HepG2 (cell line): Measurements from ENCODE around the gene OSBPL10. TPM values are rescaled to one million over a fixed set of nuclear protein-coding genes. Genes with fewer than 3 reads are reported as not detected.

Source experiments
- ATAC-seq: fragments of 200-7000 bp; cut with Tn5 transposase; 3 replicates; pipeline ENCODE4 v1.9.1; 2020; ENCODE audit warnings: mild to moderate bottlenecking, moderate library complexity
- BruUV-seq: library from RNA; stranded (reverse); fragments of 400-500 nt; replicated peaks from 2 replicates; lab custom pipeline; 2021; lab: Mats Ljungman, UMichigan
- CTCF ChIA-PET: fragments of 300-600 bp; formaldehyde crosslinking; extraction: SDS; loops from one replicate; lab custom pipeline; 2021; ENCODE audit warnings: low total read pairs, inconsistent platforms, low intra/inter-chr PET ratio; lab: Yijun Ruan, JAX
- POLR2A ChIA-PET: fragments of 350-600 bp; sonication (Branson Sonifier 250); formaldehyde crosslinking; loops from one replicate; lab custom pipeline; 2020; ENCODE audit warnings: antibody characterized with exemption, inconsistent platforms; lab: Yijun Ruan, JAX
- DNase-seq: peaks from one replicate; pipeline ENCODE4 v3.0.0-alpha.2; 2015; ENCODE audit warnings: low spot score
- FAIRE-seq: peaks from 3 replicates; lab custom pipeline; 2011; peaks lifted over from hg19 to GRCh38; lab: Jason Lieb, UNC
- H2AFZ ChIP-seq: one replicate; pipeline ENCODE4 v1.6.1; 2011; ENCODE audit warnings: low read length, inconsistent platforms
- H3K27ac ChIP-seq: fragments of 300-600 bp; 3 replicates; pipeline ENCODE4 v1.8.0; 2011; ENCODE audit warnings: mixed run types, mild to moderate bottlenecking, mixed read lengths, low read length, inconsistent platforms; ENCODE audit not compliant: insufficient read depth; ENCODE audit errors: extremely low read length
- H3K27me3 ChIP-seq, 2 experiments: fragments of 200-600 bp in 1 of 2; 2 replicates in 1 of 2; 3 replicates in 1 of 2; pipeline versions ENCODE4 v1.6.0 to v1.8.0; 2011; ENCODE audit warnings: low read length in 2 of 2, mild to moderate bottlenecking in 2 of 2, moderate library complexity in 2 of 2, inconsistent platforms in 1 of 2; ENCODE audit not compliant: insufficient read depth in 2 of 2, control insufficient read depth in 1 of 2
- H3K36me3 ChIP-seq, 2 experiments: fragments of 200-600 bp in 1 of 2; replicated peaks in 1 of 2; 2 replicates in 1 of 2; 3 replicates in 1 of 2; pipeline versions ENCODE4 v1.5.1 to v1.8.0; 2011; ENCODE audit warnings: low read length in 2 of 2, inconsistent platforms in 1 of 2; ENCODE audit not compliant: insufficient read depth in 2 of 2, control insufficient read depth in 1 of 2
- H3K4me1 ChIP-seq: 2 replicates; pipeline ENCODE4 v1.5.1; 2012; ENCODE audit warnings: low read length, inconsistent platforms; ENCODE audit not compliant: insufficient read depth
- H3K4me2 ChIP-seq: 2 replicates; pipeline ENCODE4 v1.6.0; 2011; ENCODE audit warnings: low read depth, low read length, inconsistent platforms
- H3K4me3 ChIP-seq, 3 experiments: fragments of 200-600 bp in 1 of 3; sonication (generic), shearing (Covaris generic) in 1 of 3; replicated peaks in 1 of 3; 2 replicates each; pipeline ENCODE4 v1.5.1; 2011 to 2016; ENCODE audit warnings: low read length in 3 of 3, inconsistent platforms in 2 of 3, low read depth in 2 of 3, mild to moderate bottlenecking in 2 of 3, control low read depth in 1 of 3, mixed read lengths in 1 of 3; ENCODE audit not compliant: insufficient read depth in 1 of 3
- H3K79me2 ChIP-seq: one replicate; pipeline ENCODE4 v1.6.1; 2011; ENCODE audit warnings: low read length, inconsistent platforms; ENCODE audit not compliant: insufficient read depth
- H3K9ac ChIP-seq: 2 replicates; pipeline ENCODE4 v1.6.0; 2011; ENCODE audit warnings: mild to moderate bottlenecking, low read depth, low read length, inconsistent platforms; ENCODE audit not compliant: insufficient read depth
- H3K9me3 ChIP-seq: 2 replicates; pipeline ENCODE4 v1.5.1; 2012; ENCODE audit warnings: mild to moderate bottlenecking, low read length
- H4K20me1 ChIP-seq: 2 replicates; pipeline ENCODE4 v1.6.0; 2011; ENCODE audit warnings: inconsistent platforms, mild to moderate bottlenecking, low read length, moderate library complexity; ENCODE audit not compliant: insufficient read depth
- CCDC6 ChIP-seq: sonication (generic); formaldehyde crosslinking; IDR thresholded peaks from 2 replicates; pipeline ENCODE4 v1.8.1; 2022; ENCODE audit warnings: mild to moderate bottlenecking, missing genetic modification reagents, moderate library complexity
- CHCHD3 ChIP-seq: sonication (generic); formaldehyde crosslinking; IDR thresholded peaks from 2 replicates; pipeline ENCODE4 v1.8.0; 2022; ENCODE audit warnings: mild to moderate bottlenecking, missing genetic modification reagents, moderate library complexity
- GATAD1 ChIP-seq: IDR thresholded peaks from 2 replicates; pipeline ENCODE4 v1.6.1; 2016; ENCODE audit warnings: missing genetic modification reagents, missing compliant biosample characterization
- HDAC6 ChIP-seq: fragments of 200-600 bp; sonication (generic); IDR thresholded peaks from 2 replicates; pipeline ENCODE4 v1.7.0; 2017; ENCODE audit warnings: mild to moderate bottlenecking, antibody characterized with exemption, low read length, low read depth
- KDM5B ChIP-seq: sonication (generic); formaldehyde crosslinking; IDR thresholded peaks from 2 replicates; pipeline ENCODE4 v1.4.0; 2020; ENCODE audit warnings: missing genetic modification reagents, mild to moderate bottlenecking, borderline replicate concordance
- KMT2B ChIP-seq: IDR thresholded peaks from 2 replicates; pipeline ENCODE4 v1.6.1; 2016; ENCODE audit warnings: missing genetic modification reagents, missing compliant biosample characterization
- MTERF4 ChIP-seq: sonication (generic); formaldehyde crosslinking; IDR thresholded peaks from 2 replicates; pipeline ENCODE4 v1.8.0; 2023; ENCODE audit warnings: mild to moderate bottlenecking, missing genetic modification reagents
- MTF1 ChIP-seq: sonication (generic); formaldehyde crosslinking; IDR thresholded peaks from 2 replicates; pipeline ENCODE4 v1.5.0; 2020; ENCODE audit warnings: missing genetic modification reagents
- NFYB ChIP-seq: sonication (generic); formaldehyde crosslinking; IDR thresholded peaks from 2 replicates; pipeline ENCODE4 v1.4.0; 2020; ENCODE audit warnings: missing genetic modification reagents
- RXRA ChIP-seq: sonication (generic); formaldehyde crosslinking; IDR thresholded peaks from 2 replicates; pipeline ENCODE4 v1.5.1; 2020; ENCODE audit warnings: missing genetic modification reagents
- SNAPC2 ChIP-seq: sonication (generic); formaldehyde crosslinking; IDR thresholded peaks from 2 replicates; pipeline ENCODE4 v1.8.1; 2022; ENCODE audit warnings: mild to moderate bottlenecking, missing genetic modification reagents
- STAT5B ChIP-seq: sonication (generic); formaldehyde crosslinking; IDR thresholded peaks from 2 replicates; pipeline ENCODE4 v1.4.0; 2020; ENCODE audit warnings: missing genetic modification reagents
- TFE3 ChIP-seq: IDR thresholded peaks from 2 replicates; pipeline ENCODE4 v1.6.1; 2016
- ZFP36 ChIP-seq: fragments of 150-350 bp; IDR thresholded peaks from 2 replicates; pipeline ENCODE4 v1.6.1; 2018; ENCODE audit warnings: borderline replicate concordance, low read length, low read depth; ENCODE audit not compliant: partially characterized antibody
- ZFP36L1 ChIP-seq: sonication (generic); formaldehyde crosslinking; IDR thresholded peaks from 2 replicates; pipeline ENCODE4 v1.8.0; 2022; ENCODE audit warnings: mild to moderate bottlenecking, missing genetic modification reagents, moderate library complexity
- ZFP62 ChIP-seq: sonication (generic); formaldehyde crosslinking; IDR thresholded peaks from 2 replicates; pipeline ENCODE4 v1.4.0; 2020; ENCODE audit warnings: missing genetic modification reagents
- ZNF160 ChIP-seq: sonication (generic); formaldehyde crosslinking; IDR thresholded peaks from 2 replicates; pipeline ENCODE4 v1.8.0; 2022; ENCODE audit warnings: mild to moderate bottlenecking, inconsistent platforms, missing genetic modification reagents
- ZNF768 ChIP-seq: sonication (generic); formaldehyde crosslinking; IDR thresholded peaks from 2 replicates; pipeline ENCODE4 v1.4.0; 2020; ENCODE audit warnings: missing genetic modification reagents
- WGBS: methylation state at CpG from one replicate; pipeline ENCODE4 v1.1.6; 2017; ENCODE audit warnings: low lambda C conversion rate; 5-methylcytosine and 5-hydroxymethylcytosine counted together
- in situ Hi-C: cut with HindIII; loops from 2 replicates; pipeline ENCODE4 v1.10.0; 2017; ENCODE audit warnings: low pct_unique_long_range_greater_than_20kb; ENCODE audit not compliant: extremely low pct_ligation_motif_present
- intact Hi-C: fragments of 100-400 bp; cut with micrococcal nuclease; formaldehyde crosslinking; loops from one replicate; pipeline ENCODE4 v1.10.0; 2022; ENCODE audit not compliant: unreplicated experiment
- polyA plus RNA-seq, 8 experiments: library from polyadenylated mRNA; depleted of rRNA in 3 of 8; stranded (reverse) in 7 of 8; unstranded in 1 of 8; fragments of >200 nt; fragmentation: Illumina TruSeq in 4 of 8; extraction: Trizol in 4 of 8; gene quantifications; 2 replicates each; pipeline versions ENCODE4 v1.2.1 to v1.2.3, GENCODE V29; 2011 to 2016; ENCODE audit warnings: low read depth in 4 of 8, missing spikeins in 1 of 8, mixed read lengths in 1 of 8; ENCODE audit not compliant: insufficient read depth in 1 of 8
- total RNA-seq, 5 experiments: library from RNA; depleted of rRNA; stranded (reverse); fragments of >200 nt; fragmentation: Illumina TruSeq; extraction: Trizol; gene quantifications; 2 replicates each; pipeline ENCODE4 v1.2.3, GENCODE V29; 2016; ENCODE audit warnings: low read depth in 1 of 5
- TF ChIP-seq, protein P1 (sequence below): IDR thresholded peaks from 2 replicates; pipeline ENCODE4 v1.6.1; 2016; ENCODE audit warnings: missing biosample characterization, missing genetic modification reagents, low read depth

Gene OSBPL10
- total and polyA plus RNA-seq, 2 of the 13 experiments (the other 11 are each of a cell fraction or from before 2014, with no cell fraction given), result 10.3 to 28.6 TPM

- H3K4me3 ChIP-seq, result no peak overlapping the region
- H3K27ac ChIP-seq, result no peak overlapping the region
- H3K9ac ChIP-seq, result no peak overlapping the region
- H3K27me3 ChIP-seq, result no peaks in the 10 kb centered on the region
- H3K36me3 ChIP-seq, result no peaks in the 10 kb centered on the region
- H3K79me2 ChIP-seq, result peaks cover 45% of the 10 kb centered on the region
- no TSS peak for BruUV-seq
- intact Hi-C loops, result no loop called here
- DNase-seq (no peak), FAIRE-seq (no peak), ATAC-seq (no peak)
- peaks cover 23% of the 10 kb centered on the region for H3K4me1 ChIP-seq
- no peak overlapping the region for H3K4me2 ChIP-seq
- in situ Hi-C loops, result no loop called here
- H2AFZ ChIP-seq, result no peak overlapping the region
- TF ChIP-seq ZNF768 (CRISPR knock-in tag), result no peak
- TF ChIP-seq SNAPC2 (CRISPR knock-in tag), result no peak
- no peak for TF ChIP-seq MTF1 (CRISPR knock-in tag)
- no peak for TF ChIP-seq RXRA
- TF ChIP-seq CCDC6, result no peak
- no peak for TF ChIP-seq TFE3 (CRISPR knock-in tag)
- no peak for TF ChIP-seq STAT5B (CRISPR knock-in tag)
- no peak for TF ChIP-seq ZFP36
- no peak for TF ChIP-seq NFYB
- no peak for TF ChIP-seq ZNF160 (CRISPR knock-in tag)
- no peak for TF ChIP-seq KMT2B
- no peak for TF ChIP-seq KDM5B (CRISPR knock-in tag)
- no peak for TF ChIP-seq ZFP36L1
- no peak for TF ChIP-seq ZFP62
- no peak for TF ChIP-seq GATAD1
- TF ChIP-seq HDAC6, result no peak
- TF ChIP-seq, protein P1, sequence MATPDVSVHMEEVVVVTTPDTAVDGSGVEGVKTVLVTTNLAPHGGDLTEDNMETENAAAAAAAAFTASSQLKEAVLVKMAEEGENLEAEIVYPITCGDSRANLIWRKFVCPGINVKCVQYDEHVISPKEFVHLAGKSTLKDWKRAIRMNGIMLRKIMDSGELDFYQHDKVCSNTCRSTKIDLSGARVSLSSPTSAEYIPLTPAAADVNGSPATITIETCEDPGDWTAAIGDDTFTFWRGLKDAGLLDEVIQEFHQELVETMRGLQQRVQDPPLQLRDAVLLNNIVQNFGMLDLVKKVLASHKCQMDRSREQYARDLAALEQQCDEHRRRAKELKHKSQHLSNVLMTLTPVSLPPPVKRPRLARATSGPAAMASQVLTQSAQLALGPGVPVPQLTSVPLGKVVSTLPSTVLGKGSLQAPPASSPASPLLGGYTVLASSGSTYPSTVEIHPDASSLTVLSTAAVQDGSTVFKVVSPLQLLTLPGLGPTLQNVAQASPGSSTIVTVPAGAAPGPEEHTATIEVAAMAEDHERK (CRISPR knock-in tag), result no peak
- TF ChIP-seq CHCHD3 (CRISPR knock-in tag), result no peak
- TF ChIP-seq MTERF4 (CRISPR knock-in tag), result no peak
- ChIA-PET CTCF (no interaction called here), POLR2A (no interaction called here)
- H3K9me3 ChIP-seq, result no peaks in the 10 kb centered on the region
- WGBS, result 100% methylated on average over 3 of the region's 3 CpGs
- H4K20me1 ChIP-seq, result no peaks in the 10 kb centered on the region
Observed at GRCh38 chr3:31932990-31933389, 48.1 kb downstream of the OSBPL10 start.
